Left lung (tissue), 10 donors: ENCODE measurements around the gene SRP72. TPM values are rescaled to one million over a fixed set of nuclear protein-coding genes. Genes with fewer than 3 reads are reported as not detected.

ENCODE experiments used
- ATAC-seq: fragments of 200-7000 bp; cut with Tn5 transposase; one replicate; pipeline ENCODE4 v1.9.1; 2020; ENCODE audit warnings: moderate library complexity
- DNase-seq, 4 donors: peaks; one replicate each; pipeline ENCODE4 v3.0.0-alpha.2; 2013 to 2020
- H3K27ac ChIP-seq, 2 donors: fragments of 200-600 bp; sonication (generic) in 1 of 2; one replicate each; pipeline versions ENCODE4 v1.5.0 to v1.8.0; 2020 to 2021
- H3K27me3 ChIP-seq, 2 donors: fragments of 200-600 bp; sonication (generic) in 1 of 2; one replicate each; pipeline versions ENCODE4 v1.5.0 to v1.8.0; 2020 to 2021
- H3K36me3 ChIP-seq, 2 donors: fragments of 200-600 bp; sonication (generic) in 1 of 2; one replicate each; pipeline versions ENCODE4 v1.5.0 to v1.8.0; 2020 to 2021
- H3K4me1 ChIP-seq, 2 donors: fragments of 200-600 bp; one replicate each; pipeline ENCODE4 v1.8.0; 2021
- H3K4me3 ChIP-seq, 2 donors: fragments of 200-600 bp; sonication (generic) in 1 of 2; one replicate each; pipeline versions ENCODE4 v1.5.0 to v1.8.0; 2020 to 2021; ENCODE audit warnings: mild to moderate bottlenecking in 1 of 2
- H3K9me3 ChIP-seq, 2 donors: fragments of 200-600 bp; sonication (generic) in 1 of 2; one replicate each; pipeline versions ENCODE4 v1.5.0 to v1.8.0; 2020 to 2021
- CTCF ChIP-seq, 2 donors: fragments of 200-600 bp; sonication (generic) in 1 of 2; IDR thresholded peaks; one replicate each; pipeline versions ENCODE4 v1.5.0 to v1.8.0; 2021; ENCODE audit warnings: antibody characterized with exemption in 2 of 2
- intact Hi-C, 2 donors: fragments of 100-400 bp; cut with DNase I; formaldehyde crosslinking; loops; one replicate each; pipeline versions ENCODE4 v1.11.2 to v1.14.2; 2022
- polyA plus RNA-seq, 6 donors: library from polyadenylated mRNA; unstranded; fragments of 120-200 nt; gene quantifications; one replicate each; pipeline ENCODE4 v1.2.1, GENCODE V29; 2013; ENCODE audit not compliant: insufficient read length in 6 of 6
- total RNA-seq, 2 donors: library from RNA; stranded (reverse); fragmentation: NEBNext Ultra II Directional; extraction: Animal tissue kit (Norgen Biotek cat#: 25700); gene quantifications; one replicate each; pipeline ENCODE4 v1.2.1, GENCODE V29; 2021
- donor health status: DM: no; HTN: yes; CAD: no.
- donor health status: DM: no; HTN: no; CAD: no.

SRP72 gene
- total and polyA plus RNA-seq, 8 donors, result 85.3 to 136 (median 116) TPM

DNA sequence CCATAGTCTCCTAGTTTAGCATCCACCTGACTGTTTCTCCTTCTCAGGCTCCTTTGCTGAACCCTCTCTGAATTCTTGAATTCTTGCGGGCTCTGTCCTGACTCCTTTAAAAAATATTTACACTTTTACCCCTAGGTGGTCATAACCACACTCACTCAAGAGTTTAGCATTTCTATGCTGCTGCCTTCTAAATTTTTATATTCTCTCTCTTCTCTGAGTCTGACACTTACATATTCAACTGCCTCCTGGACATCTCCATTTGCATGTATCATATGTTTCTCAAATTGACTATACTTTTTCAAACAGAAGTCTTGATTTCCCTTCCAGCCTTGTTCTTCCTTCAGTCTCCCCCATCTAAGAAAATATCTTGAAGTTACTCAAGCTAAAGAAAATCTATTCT lies 69.7 kb downstream of the SRP72 start:
- H3K9me3 ChIP-seq, result no peaks in the 10 kb centered on the region
- DNase-seq, result no peak
- H3K27me3 ChIP-seq, result peaks cover 5 to 27% of the 10 kb centered on the region in 2 donors
- no peak overlapping the region for H3K4me3 ChIP-seq
- no peaks in the 10 kb centered on the region for H3K4me1 ChIP-seq
- no peak for ATAC-seq
- intact Hi-C loops, result no loop called here
- no peak overlapping the region for H3K27ac ChIP-seq
- no peak for TF ChIP-seq CTCF (IDR thresholded peaks at IDR 0.05)
- H3K36me3 ChIP-seq, result no peaks in the 10 kb centered on the region

DNA sequence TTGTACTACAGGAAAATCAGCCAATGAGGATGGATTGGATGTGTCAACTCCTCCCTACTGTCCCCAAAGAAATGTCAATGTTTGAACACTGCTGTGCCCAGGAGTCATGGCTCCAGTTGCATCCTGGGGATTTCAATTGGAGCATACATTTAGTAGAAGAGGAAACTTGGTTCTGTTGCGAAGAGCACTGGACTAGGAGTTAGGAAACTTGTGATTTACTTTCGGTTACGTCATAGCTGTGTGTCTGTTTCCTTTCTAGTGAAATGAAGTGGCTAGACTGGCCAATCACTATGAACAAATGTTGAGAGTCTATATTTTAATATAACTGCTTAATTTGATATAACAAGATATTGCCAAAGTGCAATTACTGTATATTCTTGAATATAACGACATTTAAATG lies 73.4 kb downstream of the SRP72 start:
- H3K4me3 ChIP-seq, result no peak overlapping the region
- ATAC-seq (no peak), DNase-seq (no peak)
- no peak overlapping the region for H3K27ac ChIP-seq
- no peaks in the 10 kb centered on the region for H3K27me3 ChIP-seq
- H3K36me3 ChIP-seq, result no peaks in the 10 kb centered on the region
- intact Hi-C loops, result no loop called here
- no peak for TF ChIP-seq CTCF (IDR thresholded peaks at IDR 0.05)
- H3K9me3 ChIP-seq, result no peaks in the 10 kb centered on the region
- peaks cover 0 to 12% of the 10 kb centered on the region in 2 donors for H3K4me1 ChIP-seq

- H3K27ac ChIP-seq, result no peak overlapping the region
- intact Hi-C loops, result no loop called here
- ATAC-seq, result peak; percentile 100
- H3K36me3 ChIP-seq, result no peaks in the 10 kb centered on the region
- peak; percentile 74 to 98 (median 86) for DNase-seq
- TF ChIP-seq CTCF (IDR thresholded peaks at IDR 0.05), result peak; percentile 99
- H3K27me3 ChIP-seq, result no peaks in the 10 kb centered on the region
- peak overlapping the region; percentile 10 to 26 for H3K4me3 ChIP-seq
- peaks cover 0 to 12% of the 10 kb centered on the region in 2 donors for H3K4me1 ChIP-seq
- no peaks in the 10 kb centered on the region for H3K9me3 ChIP-seq
Measured at GRCh38 chr4:56544573-56545131, 77.2 kb downstream of the SRP72 start.

DNA sequence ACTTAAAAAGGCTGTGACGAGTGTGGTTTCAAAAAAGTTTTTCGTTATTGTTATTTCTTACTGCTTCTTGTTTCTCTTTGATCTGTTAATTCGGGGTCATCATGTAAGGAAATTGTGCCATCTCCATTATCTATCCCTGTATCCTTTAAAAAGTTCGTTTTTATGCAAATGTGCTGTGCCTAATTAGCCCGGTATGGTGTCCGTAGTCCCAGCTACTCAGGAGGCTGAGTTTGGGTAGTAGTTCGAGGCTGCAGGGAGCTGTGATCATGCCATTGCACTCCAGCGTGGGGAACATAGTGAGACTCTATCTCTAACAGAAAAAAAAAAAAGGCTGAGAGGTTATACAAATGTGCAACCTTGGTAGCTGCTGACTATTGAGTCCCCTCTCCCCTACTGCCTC lies 83.2 kb downstream of the SRP72 start:
- no peak overlapping the region for H3K4me3 ChIP-seq
- H3K4me1 ChIP-seq, result no peaks in the 10 kb centered on the region
- ATAC-seq (no peak), DNase-seq (no peak)
- H3K27me3 ChIP-seq, result no peaks in the 10 kb centered on the region
- no peak for TF ChIP-seq CTCF (IDR thresholded peaks at IDR 0.05)
- intact Hi-C loops, result no loop called here
- no peaks in the 10 kb centered on the region for H3K36me3 ChIP-seq
- H3K9me3 ChIP-seq, result no peaks in the 10 kb centered on the region
- no peak overlapping the region for H3K27ac ChIP-seq

- no peak overlapping the region for H3K27ac ChIP-seq
- ATAC-seq (no peak), DNase-seq (no peak)
- H3K4me1 ChIP-seq, result no peaks in the 10 kb centered on the region
- H3K4me3 ChIP-seq, result no peak overlapping the region
- no peaks in the 10 kb centered on the region for H3K9me3 ChIP-seq
- TF ChIP-seq CTCF (IDR thresholded peaks at IDR 0.05), result no peak
- no peaks in the 10 kb centered on the region for H3K27me3 ChIP-seq
- intact Hi-C loops, result no loop called here
- no peaks in the 10 kb centered on the region for H3K36me3 ChIP-seq
Measured at GRCh38 chr4:56551516-56551915, 84.1 kb downstream of the SRP72 start.
